GM23338 (cell line): ENCODE results near the gene GRIN3B.

ENCODE experiments used
- EZH2 ChIP-seq: fragments of 200-600 bp; sonication (generic); IDR thresholded peaks from one replicate; pipeline ENCODE4 v1.8.0; 2017; ENCODE audit warnings: antibody characterized with exemption, mild to moderate bottlenecking, low read depth; ENCODE audit not compliant: unreplicated experiment
- POLR2AphosphoS5 ChIP-seq: IDR thresholded peaks from 2 replicates; pipeline ENCODE4 v1.6.1; 2016; ENCODE audit warnings: antibody characterized with exemption, low read depth
- TF ChIP-seq, protein P1 (sequence below), 2 experiments: fragments of 200-600 bp in 1 of 2; sonication (generic) in 1 of 2; conservative IDR thresholded peaks; 2 replicates each; pipeline versions ENCODE4 v1.5.1 to v1.6.1; 2016 to 2017; ENCODE audit warnings: antibody characterized with exemption in 2 of 2, low read depth in 2 of 2, mild to moderate bottlenecking in 2 of 2, moderate library complexity in 1 of 2

DNA sequence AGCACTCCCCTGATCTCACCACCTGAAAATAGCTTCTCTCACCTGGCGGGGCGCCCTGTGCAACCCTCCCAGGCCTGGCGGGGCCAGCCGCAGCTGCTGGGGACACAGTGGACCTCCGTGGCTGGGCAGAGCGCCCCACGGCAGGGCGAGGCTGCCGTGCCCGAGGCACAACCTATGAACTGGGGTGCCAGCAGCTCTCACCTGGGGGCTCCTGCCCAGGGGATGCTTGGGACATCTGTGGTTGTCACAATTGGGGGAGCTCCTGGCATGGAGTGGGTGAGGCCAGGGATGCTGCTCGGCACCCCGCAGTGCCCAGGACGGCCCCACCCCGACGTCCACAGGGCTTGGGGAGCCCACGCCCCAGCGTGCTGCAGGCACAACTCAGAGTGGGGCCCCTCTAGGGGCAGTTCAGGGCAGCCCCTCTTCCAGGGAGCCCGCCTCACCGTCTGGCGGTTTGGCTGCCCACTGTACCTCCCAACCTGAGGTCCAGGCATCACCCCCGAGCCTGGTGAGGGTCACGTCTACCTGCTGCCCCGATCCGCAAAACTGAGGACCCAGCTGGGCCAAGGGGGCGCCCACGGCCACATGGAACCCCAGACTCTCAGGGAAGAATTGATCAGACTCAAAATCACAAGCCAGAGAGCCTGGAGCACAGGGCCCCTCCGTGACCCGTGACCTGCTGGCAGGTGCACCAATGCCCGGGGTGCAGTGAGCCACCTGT is 15.0 kb downstream of the GRIN3B start:
- TF ChIP-seq, protein P1, sequence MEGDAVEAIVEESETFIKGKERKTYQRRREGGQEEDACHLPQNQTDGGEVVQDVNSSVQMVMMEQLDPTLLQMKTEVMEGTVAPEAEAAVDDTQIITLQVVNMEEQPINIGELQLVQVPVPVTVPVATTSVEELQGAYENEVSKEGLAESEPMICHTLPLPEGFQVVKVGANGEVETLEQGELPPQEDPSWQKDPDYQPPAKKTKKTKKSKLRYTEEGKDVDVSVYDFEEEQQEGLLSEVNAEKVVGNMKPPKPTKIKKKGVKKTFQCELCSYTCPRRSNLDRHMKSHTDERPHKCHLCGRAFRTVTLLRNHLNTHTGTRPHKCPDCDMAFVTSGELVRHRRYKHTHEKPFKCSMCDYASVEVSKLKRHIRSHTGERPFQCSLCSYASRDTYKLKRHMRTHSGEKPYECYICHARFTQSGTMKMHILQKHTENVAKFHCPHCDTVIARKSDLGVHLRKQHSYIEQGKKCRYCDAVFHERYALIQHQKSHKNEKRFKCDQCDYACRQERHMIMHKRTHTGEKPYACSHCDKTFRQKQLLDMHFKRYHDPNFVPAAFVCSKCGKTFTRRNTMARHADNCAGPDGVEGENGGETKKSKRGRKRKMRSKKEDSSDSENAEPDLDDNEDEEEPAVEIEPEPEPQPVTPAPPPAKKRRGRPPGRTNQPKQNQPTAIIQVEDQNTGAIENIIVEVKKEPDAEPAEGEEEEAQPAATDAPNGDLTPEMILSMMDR (conservative IDR thresholded peaks at IDR 0.05; ENCODE audit: low read depth in 2 of 2) = no peak
- no peak for TF ChIP-seq POLR2AphosphoS5
- TF ChIP-seq EZH2 = no peak
